ENCODE results near the gene ANGPTL8. TPM values are rescaled to one million over a fixed set of nuclear protein-coding genes. Genes with fewer than 3 reads are reported as not detected.

The ANGPTL8 gene
- total and polyA plus RNA-seq, 2 experiments from 2014 or later: not detected

DNA sequence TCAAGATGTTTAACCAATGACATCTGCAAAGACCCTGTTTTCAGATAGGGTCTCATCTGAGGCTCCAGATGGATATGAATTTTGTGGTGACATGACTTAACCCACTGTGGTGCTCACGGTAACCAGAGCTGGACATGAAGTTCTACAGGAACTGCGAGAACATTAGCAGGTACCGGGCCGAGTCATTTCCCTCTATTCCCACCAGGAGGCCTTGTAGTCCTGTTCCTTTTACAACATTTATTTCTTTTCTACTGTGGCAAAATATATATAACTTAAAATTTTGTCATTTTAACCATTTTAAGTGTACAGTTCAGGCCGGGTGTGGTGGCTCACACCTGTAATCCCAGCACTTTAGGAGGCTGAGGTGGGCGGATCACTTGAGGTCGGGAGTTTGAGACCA is 48.9 kb downstream of the ANGPTL8 start:
- Histone ChIP-seq H3K4me2 (no peak overlapping the region), H3K36me3 (ENCODE audit: insufficient read depth) (no peaks in the 10 kb centered on the region), H4K20me1 (replicated peaks; ENCODE audit: insufficient read depth) (no peaks in the 10 kb centered on the region), H3K79me2 (replicated peaks; ENCODE audit: insufficient read depth) (no peaks in the 10 kb centered on the region), H3K9me2 (ENCODE audit: insufficient read depth) (no peaks in the 10 kb centered on the region), H3K27ac (ENCODE audit: low read depth) (no peak overlapping the region), H2AFZ (0 out of 2 replicates have a peak overlapping the region, but pooled peaks have one; percentile 47), H3K4me1 (ENCODE audit: insufficient read depth) (0 out of 2 replicates have a peak, but pooled peaks cover 3% of the 10 kb centered on the region), H3F3A (replicated peaks; ENCODE audit: low read depth) (no peaks in the 10 kb centered on the region), H3K27me3 (ENCODE audit: insufficient read depth) (no peaks in the 10 kb centered on the region), H3K4me3 (no peak overlapping the region)
- no peak overlapping the region for H3K27ac Mint-ChIP-seq
- peaks cover 8% of the 10 kb centered on the region for H3K27me3 Mint-ChIP-seq (ENCODE audit: insufficient read depth, low read depth, poor library complexity)
- H3K4me1 Mint-ChIP-seq: no peaks in the 10 kb centered on the region
- H3K9me3 Mint-ChIP-seq: no peaks in the 10 kb centered on the region; the same call in 2 of the 3 replicates
- H3K4me3 Mint-ChIP-seq: no peak overlapping the region
- ATAC-seq (no peak; the same call in 2 of the 3 replicates), DNase-seq (ENCODE audit: low spot score) (peak; percentile 44)
- TF ChIP-seq, protein P1, sequence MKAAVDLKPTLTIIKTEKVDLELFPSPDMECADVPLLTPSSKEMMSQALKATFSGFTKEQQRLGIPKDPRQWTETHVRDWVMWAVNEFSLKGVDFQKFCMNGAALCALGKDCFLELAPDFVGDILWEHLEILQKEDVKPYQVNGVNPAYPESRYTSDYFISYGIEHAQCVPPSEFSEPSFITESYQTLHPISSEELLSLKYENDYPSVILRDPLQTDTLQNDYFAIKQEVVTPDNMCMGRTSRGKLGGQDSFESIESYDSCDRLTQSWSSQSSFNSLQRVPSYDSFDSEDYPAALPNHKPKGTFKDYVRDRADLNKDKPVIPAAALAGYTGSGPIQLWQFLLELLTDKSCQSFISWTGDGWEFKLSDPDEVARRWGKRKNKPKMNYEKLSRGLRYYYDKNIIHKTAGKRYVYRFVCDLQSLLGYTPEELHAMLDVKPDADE (IDR thresholded peaks at IDR 0.05): no peak
- TF ChIP-seq, protein P2, sequence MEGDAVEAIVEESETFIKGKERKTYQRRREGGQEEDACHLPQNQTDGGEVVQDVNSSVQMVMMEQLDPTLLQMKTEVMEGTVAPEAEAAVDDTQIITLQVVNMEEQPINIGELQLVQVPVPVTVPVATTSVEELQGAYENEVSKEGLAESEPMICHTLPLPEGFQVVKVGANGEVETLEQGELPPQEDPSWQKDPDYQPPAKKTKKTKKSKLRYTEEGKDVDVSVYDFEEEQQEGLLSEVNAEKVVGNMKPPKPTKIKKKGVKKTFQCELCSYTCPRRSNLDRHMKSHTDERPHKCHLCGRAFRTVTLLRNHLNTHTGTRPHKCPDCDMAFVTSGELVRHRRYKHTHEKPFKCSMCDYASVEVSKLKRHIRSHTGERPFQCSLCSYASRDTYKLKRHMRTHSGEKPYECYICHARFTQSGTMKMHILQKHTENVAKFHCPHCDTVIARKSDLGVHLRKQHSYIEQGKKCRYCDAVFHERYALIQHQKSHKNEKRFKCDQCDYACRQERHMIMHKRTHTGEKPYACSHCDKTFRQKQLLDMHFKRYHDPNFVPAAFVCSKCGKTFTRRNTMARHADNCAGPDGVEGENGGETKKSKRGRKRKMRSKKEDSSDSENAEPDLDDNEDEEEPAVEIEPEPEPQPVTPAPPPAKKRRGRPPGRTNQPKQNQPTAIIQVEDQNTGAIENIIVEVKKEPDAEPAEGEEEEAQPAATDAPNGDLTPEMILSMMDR (conservative IDR thresholded peaks at IDR 0.05; ENCODE audit: low read depth in 2 of 2): peak; percentile 38 to 52
- H3K36me3 Mint-ChIP-seq (ENCODE audit: low read depth): no peaks in the 10 kb centered on the region

DNA sequence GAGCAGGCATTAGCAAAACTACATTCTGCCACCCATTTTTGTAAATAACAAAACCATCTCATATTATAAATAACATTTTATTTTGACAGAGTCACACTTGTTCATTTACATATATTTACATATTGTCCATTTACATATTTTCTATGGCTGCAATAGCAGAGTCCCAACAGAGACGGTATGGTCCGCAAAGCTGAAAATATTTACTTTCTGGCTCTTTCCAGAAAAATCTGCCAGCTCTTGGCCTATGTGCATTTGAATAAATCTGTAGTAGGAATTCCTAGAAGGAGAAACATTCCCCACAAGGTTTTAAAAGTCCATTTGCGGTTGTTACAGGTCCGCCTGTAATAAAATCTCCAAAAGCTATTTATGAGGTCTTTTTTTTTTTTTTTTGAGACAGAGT is 50.8 kb downstream of the ANGPTL8 start:
- no peak overlapping the region for H3K4me2 ChIP-seq
- H3K36me3 ChIP-seq (ENCODE audit: insufficient read depth): no peaks in the 10 kb centered on the region
- H3F3A ChIP-seq (replicated peaks; ENCODE audit: low read depth): no peaks in the 10 kb centered on the region
- Mint-ChIP-seq H3K9me3 (no peaks in the 10 kb centered on the region; the same call in 2 of the 3 replicates), H3K36me3 (ENCODE audit: low read depth) (no peaks in the 10 kb centered on the region), H3K27me3 (ENCODE audit: insufficient read depth, low read depth, poor library complexity) (peaks cover 9% of the 10 kb centered on the region), H3K4me1 (peaks cover 4% of the 10 kb centered on the region; the same call in 2 of the 3 replicates), H3K27ac (no peak overlapping the region), H3K4me3 (no peak overlapping the region)
- H3K27ac ChIP-seq (ENCODE audit: low read depth): no peak overlapping the region
- DNase-seq (ENCODE audit: low spot score) (no peak), ATAC-seq (no peak)
- no peak overlapping the region for H2AFZ ChIP-seq
- H3K27me3 ChIP-seq (ENCODE audit: insufficient read depth): no peaks in the 10 kb centered on the region
- H3K4me3 ChIP-seq: no peak overlapping the region
- H4K20me1 ChIP-seq (replicated peaks; ENCODE audit: insufficient read depth): no peaks in the 10 kb centered on the region
- no peaks in the 10 kb centered on the region for H3K79me2 ChIP-seq (replicated peaks; ENCODE audit: insufficient read depth)
- no peaks in the 10 kb centered on the region for H3K9me2 ChIP-seq (ENCODE audit: insufficient read depth)
- peaks cover 6% of the 10 kb centered on the region for H3K4me1 ChIP-seq (ENCODE audit: insufficient read depth)
- TF ChIP-seq EZH2phosphoT487 (IDR thresholded peaks at IDR 0.05; ENCODE audit: unreplicated experiment) (no peak), CREB1 (CRISPR knock-in tag; IDR thresholded peaks at IDR 0.05; ENCODE audit: low read depth) (no peak), STAT1 (IDR thresholded peaks at IDR 0.05; ENCODE audit: unreplicated experiment) (no peak), ZNF331 (CRISPR knock-in tag; IDR thresholded peaks at IDR 0.05; ENCODE audit: low read depth) (no peak), JUNB (IDR thresholded peaks at IDR 0.05; ENCODE audit: unreplicated experiment) (no peak), EZH2 (IDR thresholded peaks at IDR 0.05; ENCODE audit: low read depth, unreplicated experiment) (no peak), NANOG (IDR thresholded peaks at IDR 0.05; ENCODE audit: borderline replicate concordance) (no peak)
- TF ChIP-seq, protein P1 (IDR thresholded peaks at IDR 0.05): no peak
- TF ChIP-seq, protein P2 (conservative IDR thresholded peaks at IDR 0.05; ENCODE audit: low read depth in 2 of 2): no peak
